ENCODE results near the gene CCDC88C. TPM values are rescaled to one million over a fixed set of nuclear protein-coding genes. Genes with fewer than 3 reads are reported as not detected.

The CCDC88C gene
- total RNA-seq: 10 to 100 TPM; 73.7 to 82.8 TPM

- POLR2A ChIA-PET: interaction anchor here (0.5 to 1.6 kb wide), 7 partner anchors 19 to 180 kb away, joined by 3 to 6 read pairs (median 4); no protein-coding TSS in a partner anchor
- Mint-ChIP-seq H3K27me3 (no peaks in the 10 kb centered on the region), H3K36me3 (ENCODE audit: low read depth) (peaks cover 36% of the 10 kb centered on the region), H3K9me3 (ENCODE audit: low read depth) (no peaks in the 10 kb centered on the region), H3K4me1 (peaks cover 43% of the 10 kb centered on the region), H3K4me3 (peak within 1 kb of the TSS; percentile 92), H3K27ac (peak within 1 kb of the TSS; percentile 99)
- peak; percentile 45 for ATAC-seq
- intact Hi-C loops (cut with DNase I, micrococcal nuclease): loop anchor here (1.0 to 5.0 kb wide), 11 partner anchors 90 to 1035 kb away; partner anchors contain the start of genes CALM1 (in 1 of the 2) and PPP4R3A (in 1 of the 2)
- CTCF ChIA-PET: interaction anchor here (0.6 to 12.5 kb wide), 8 partner anchors 13 to 409 kb away, joined by 3 to 177 read pairs (median 4); no protein-coding TSS in a partner anchor
- DNase-seq: peak; percentile 87
These were observed at the start of gene CCDC88C for GRCh38 chr14:91417120-91417982. CCDC88C (minus strand) TSS chr14:91417820; CDS start chr14:91417690, 130 bp downstream.

GRCh38 chr14:91466192-91466591, 48.6 kb upstream of the CCDC88C start:
- intact Hi-C loops (cut with DNase I, micrococcal nuclease): no loop called here
- ATAC-seq (no peak), DNase-seq (no peak)
- H3K36me3 Mint-ChIP-seq (ENCODE audit: low read depth): peaks cover 66% of the 10 kb centered on the region
- H3K9me3 Mint-ChIP-seq (ENCODE audit: low read depth): no peaks in the 10 kb centered on the region
- CTCF ChIA-PET: interaction anchor here (0.6 kb wide), 1 partner anchor 243 kb away, joined by 4 read pairs; no protein-coding TSS in a partner anchor
- H3K27me3 Mint-ChIP-seq: no peaks in the 10 kb centered on the region
- POLR2A ChIA-PET: no interaction called here
- no peak overlapping the region for H3K4me3 Mint-ChIP-seq
- H3K27ac Mint-ChIP-seq: peak overlapping the region; percentile 9
- H3K4me1 Mint-ChIP-seq: peaks cover 42% of the 10 kb centered on the region

GRCh38 chr14:91464615-91465205, 47.1 kb upstream of the CCDC88C start:
- no peaks in the 10 kb centered on the region for H3K27me3 Mint-ChIP-seq
- ChIA-PET POLR2A (interaction anchor here (0.7 to 0.8 kb wide), 2 partner anchors 31 to 49 kb away, joined by 3 read pairs; no protein-coding TSS in a partner anchor), CTCF (interaction anchor here (0.6 to 1.2 kb wide), 5 partner anchors 16 to 540 kb away, joined by 3 read pairs; no protein-coding TSS in a partner anchor)
- DNase-seq (peak; percentile 27), ATAC-seq (peak; percentile 80)
- H3K4me1 Mint-ChIP-seq: peaks cover 33% of the 10 kb centered on the region
- peaks cover 63% of the 10 kb centered on the region for H3K36me3 Mint-ChIP-seq (ENCODE audit: low read depth)
- H3K27ac Mint-ChIP-seq: peak overlapping the region; percentile 20
- intact Hi-C loops (cut with DNase I, micrococcal nuclease): no loop called here
- no peaks in the 10 kb centered on the region for H3K9me3 Mint-ChIP-seq (ENCODE audit: low read depth)
- no peak overlapping the region for H3K4me3 Mint-ChIP-seq

GRCh38 chr14:91458612-91459011, 41.0 kb upstream of the CCDC88C start:
- Mint-ChIP-seq H3K4me3 (no peak overlapping the region), H3K9me3 (ENCODE audit: low read depth) (no peaks in the 10 kb centered on the region), H3K36me3 (ENCODE audit: low read depth) (peaks cover 65% of the 10 kb centered on the region), H3K27me3 (no peaks in the 10 kb centered on the region), H3K4me1 (peaks cover 32% of the 10 kb centered on the region), H3K27ac (peak overlapping the region; percentile 42)
- no peak for DNase-seq
- CTCF ChIA-PET: no interaction called here
- ATAC-seq: no peak
- POLR2A ChIA-PET: no interaction called here
- intact Hi-C loops (cut with DNase I, micrococcal nuclease): no loop called here

- peaks cover 48% of the 10 kb centered on the region for H3K36me3 Mint-ChIP-seq (ENCODE audit: low read depth)
- H3K4me3 Mint-ChIP-seq: no peak overlapping the region
- H3K4me1 Mint-ChIP-seq: peaks cover 26% of the 10 kb centered on the region
- H3K27ac Mint-ChIP-seq: peak overlapping the region; percentile 51
- no peaks in the 10 kb centered on the region for H3K27me3 Mint-ChIP-seq
- no peaks in the 10 kb centered on the region for H3K9me3 Mint-ChIP-seq (ENCODE audit: low read depth)
- no peak for DNase-seq
- intact Hi-C loops (cut with DNase I, micrococcal nuclease): no loop called here
- CTCF ChIA-PET: no interaction called here
- no peak for ATAC-seq
- POLR2A ChIA-PET: interaction anchor here (0.6 kb wide), 1 partner anchor 43 kb away, joined by 3 read pairs; no protein-coding TSS in a partner anchor
These were observed 38.7 kb upstream of the CCDC88C start for GRCh38 chr14:91456283-91456682.

- Mint-ChIP-seq H3K9me3 (ENCODE audit: low read depth) (no peaks in the 10 kb centered on the region), H3K4me3 (no peak overlapping the region), H3K36me3 (ENCODE audit: low read depth) (peaks cover 35% of the 10 kb centered on the region), H3K27me3 (no peaks in the 10 kb centered on the region), H3K27ac (peak overlapping the region; percentile 49), H3K4me1 (peaks cover 26% of the 10 kb centered on the region)
- ChIA-PET POLR2A (no interaction called here), CTCF (interaction anchor here (1.8 kb wide), 1 partner anchor 131 kb away, joined by 6 read pairs; no protein-coding TSS in a partner anchor)
- DNase-seq (no peak), ATAC-seq (no peak)
- intact Hi-C loops (cut with DNase I, micrococcal nuclease): no loop called here
These were observed 37.0 kb upstream of the CCDC88C start for GRCh38 chr14:91454580-91454979.

- H3K4me3 Mint-ChIP-seq: no peak overlapping the region
- ATAC-seq (peak; percentile 43), DNase-seq (no peak)
- intact Hi-C loops (cut with DNase I, micrococcal nuclease): no loop called here
- no peaks in the 10 kb centered on the region for H3K9me3 Mint-ChIP-seq (ENCODE audit: low read depth)
- ChIA-PET CTCF (interaction anchor here (1.0 to 1.8 kb wide), 2 partner anchors 9 to 130 kb away, joined by 3 to 6 read pairs; no protein-coding TSS in a partner anchor), POLR2A (no interaction called here)
- peak overlapping the region; percentile 49 for H3K27ac Mint-ChIP-seq
- no peaks in the 10 kb centered on the region for H3K27me3 Mint-ChIP-seq
- peaks cover 26% of the 10 kb centered on the region for H3K4me1 Mint-ChIP-seq
- H3K36me3 Mint-ChIP-seq (ENCODE audit: low read depth): peaks cover 35% of the 10 kb centered on the region
These were observed 36.5 kb upstream of the CCDC88C start for GRCh38 chr14:91454155-91454554.

- Mint-ChIP-seq H3K27ac (no peak overlapping the region), H3K36me3 (ENCODE audit: low read depth) (peaks cover 34% of the 10 kb centered on the region), H3K9me3 (ENCODE audit: low read depth) (no peaks in the 10 kb centered on the region), H3K4me1 (peaks cover 26% of the 10 kb centered on the region), H3K4me3 (no peak overlapping the region), H3K27me3 (no peaks in the 10 kb centered on the region)
- intact Hi-C loops (cut with DNase I, micrococcal nuclease): no loop called here
- POLR2A ChIA-PET: no interaction called here
- CTCF ChIA-PET: interaction anchor here (0.6 to 1.8 kb wide), 3 partner anchors 9 to 130 kb away, joined by 3 to 6 read pairs (median 3); no protein-coding TSS in a partner anchor
- DNase-seq: no peak
- peak; percentile 16 for ATAC-seq
These were observed 36.1 kb upstream of the CCDC88C start for GRCh38 chr14:91453744-91454143.

- POLR2A ChIA-PET: no interaction called here
- no peaks in the 10 kb centered on the region for H3K27me3 Mint-ChIP-seq
- CTCF ChIA-PET: interaction anchor here (0.7 to 1.1 kb wide), 2 partner anchors 40 to 188 kb away, joined by 3 read pairs; no protein-coding TSS in a partner anchor
These were observed 26.9 kb upstream of the CCDC88C start for GRCh38 chr14:91444335-91445020.

GRCh38 chr14:91439345-91439744, 21.7 kb upstream of the CCDC88C start:
- Mint-ChIP-seq H3K9me3 (ENCODE audit: low read depth) (peaks cover 2% of the 10 kb centered on the region), H3K27me3 (no peaks in the 10 kb centered on the region), H3K4me1 (no peaks in the 10 kb centered on the region), H3K36me3 (ENCODE audit: low read depth) (no peaks in the 10 kb centered on the region), H3K4me3 (no peak overlapping the region), H3K27ac (no peak overlapping the region)
- DNase-seq (no peak), ATAC-seq (no peak)
- intact Hi-C loops (cut with DNase I, micrococcal nuclease): no loop called here
- ChIA-PET POLR2A (no interaction called here), CTCF (interaction anchor here (0.7 to 1.1 kb wide), 2 partner anchors 11 to 361 kb away, joined by 3 to 7 read pairs; no protein-coding TSS in a partner anchor)

More at GRCh38 chr14:91444335-91445020, 26.9 kb upstream of the CCDC88C start:
- Mint-ChIP-seq H3K4me3 (no peak overlapping the region), H3K4me1 (no peaks in the 10 kb centered on the region), H3K27ac (no peak overlapping the region), H3K36me3 (ENCODE audit: low read depth) (no peaks in the 10 kb centered on the region), H3K9me3 (ENCODE audit: low read depth) (peaks cover 2% of the 10 kb centered on the region)
- intact Hi-C loops (cut with DNase I, micrococcal nuclease): no loop called here
- DNase-seq: no peak
- no peak for ATAC-seq

- ChIA-PET CTCF (interaction anchor here (0.7 to 1.1 kb wide), 2 partner anchors 10 to 361 kb away, joined by 3 to 7 read pairs; no protein-coding TSS in a partner anchor), POLR2A (no interaction called here)
- Mint-ChIP-seq H3K27ac (no peak overlapping the region), H3K9me3 (ENCODE audit: low read depth) (peaks cover 2% of the 10 kb centered on the region), H3K4me3 (no peak overlapping the region), H3K27me3 (no peaks in the 10 kb centered on the region), H3K4me1 (no peaks in the 10 kb centered on the region), H3K36me3 (ENCODE audit: low read depth) (no peaks in the 10 kb centered on the region)
- intact Hi-C loops (cut with DNase I, micrococcal nuclease): no loop called here
- DNase-seq (no peak), ATAC-seq (no peak)
These were observed 21.2 kb upstream of the CCDC88C start for GRCh38 chr14:91438845-91439244.

Data from activated CD4-positive, alpha-beta T cell treated with anti-CD3 and anti-CD28 coated beads for 36 hours (primary cell).